Measurements from ENCODE around the gene GCM1. TPM values are rescaled to one million over a fixed set of nuclear protein-coding genes. Genes with fewer than 3 reads are reported as not detected.

GCM1 gene
- total RNA-seq, 4 donors from 2014 or later: not detected

GRCh38 chr6:53115741-53116140 is 32.9 kb downstream of the GCM1 start:
- in situ Hi-C loops (cut with MboI; ENCODE audit: low sequenced_read_pairs in 4 of 4) (no loop called here), intact Hi-C loops (cut with DNase I; ENCODE audit: low total_unique reads) (no loop called here)
- H3K36me3 ChIP-seq: no peaks in the 10 kb centered on the region
- no peaks in the 10 kb centered on the region for H3K4me1 ChIP-seq
- H3K9me3 ChIP-seq: no peaks in the 10 kb centered on the region
- no peaks in the 10 kb centered on the region for H3K27me3 ChIP-seq
- no peak overlapping the region for H3K4me3 ChIP-seq
- DNase-seq (no peak), ATAC-seq (no peak)
- no peak overlapping the region for H3K27ac ChIP-seq
- TF ChIP-seq POLR2A (IDR thresholded peaks at IDR 0.05): no peak
- no peak for TF ChIP-seq CTCF (IDR thresholded peaks at IDR 0.05 in 4 of 5, conservative IDR thresholded peaks at IDR 0.05 in 1 of 5)

GRCh38 chr6:53115113-53115512 is 33.5 kb downstream of the GCM1 start:
- no peak for ATAC-seq
- no peak for DNase-seq
- no peaks in the 10 kb centered on the region for H3K9me3 ChIP-seq
- H3K27ac ChIP-seq: no peak overlapping the region
- H3K27me3 ChIP-seq: no peaks in the 10 kb centered on the region
- H3K4me3 ChIP-seq: no peak overlapping the region
- no peaks in the 10 kb centered on the region for H3K4me1 ChIP-seq
- no peaks in the 10 kb centered on the region for H3K36me3 ChIP-seq
- intact Hi-C loops (cut with DNase I; ENCODE audit: low total_unique reads) (no loop called here), in situ Hi-C loops (cut with MboI; ENCODE audit: low sequenced_read_pairs in 4 of 4) (no loop called here)
- TF ChIP-seq CTCF (IDR thresholded peaks at IDR 0.05 in 4 of 5, conservative IDR thresholded peaks at IDR 0.05 in 1 of 5) (no peak), POLR2A (IDR thresholded peaks at IDR 0.05) (no peak)

- TF ChIP-seq CTCF (IDR thresholded peaks at IDR 0.05 in 4 of 5, conservative IDR thresholded peaks at IDR 0.05 in 1 of 5): no peak
- no peak for TF ChIP-seq POLR2A (IDR thresholded peaks at IDR 0.05)
- intact Hi-C loops (cut with DNase I; ENCODE audit: low total_unique reads): no loop called here
- Histone ChIP-seq H3K36me3 (no peaks in the 10 kb centered on the region), H3K4me3 (no peak overlapping the region), H3K27me3 (no peaks in the 10 kb centered on the region), H3K9me3 (no peaks in the 10 kb centered on the region), H3K27ac (no peak overlapping the region), H3K4me1 (no peaks in the 10 kb centered on the region)
- DNase-seq (no peak), ATAC-seq (no peak)
- in situ Hi-C loops (cut with MboI; ENCODE audit: low sequenced_read_pairs in 4 of 4): no loop called here
Measured at GRCh38 chr6:53113742-53114141, 34.9 kb downstream of the GCM1 start.

GRCh38 chr6:53112871-53113270 is 35.8 kb downstream of the GCM1 start:
- no peaks in the 10 kb centered on the region for H3K36me3 ChIP-seq
- H3K27ac ChIP-seq: no peak overlapping the region
- in situ Hi-C loops (cut with MboI; ENCODE audit: low sequenced_read_pairs in 4 of 4): no loop called here
- ATAC-seq (no peak), DNase-seq (no peak)
- H3K4me1 ChIP-seq: no peaks in the 10 kb centered on the region
- no peaks in the 10 kb centered on the region for H3K9me3 ChIP-seq
- intact Hi-C loops (cut with DNase I; ENCODE audit: low total_unique reads): no loop called here
- TF ChIP-seq POLR2A (IDR thresholded peaks at IDR 0.05) (no peak), CTCF (IDR thresholded peaks at IDR 0.05 in 4 of 5, conservative IDR thresholded peaks at IDR 0.05 in 1 of 5) (no peak)
- H3K4me3 ChIP-seq: no peak overlapping the region
- no peaks in the 10 kb centered on the region for H3K27me3 ChIP-seq

- Histone ChIP-seq H3K4me1 (no peaks in the 10 kb centered on the region), H3K4me3 (no peak overlapping the region), H3K36me3 (no peaks in the 10 kb centered on the region), H3K9me3 (no peaks in the 10 kb centered on the region), H3K27me3 (no peaks in the 10 kb centered on the region), H3K27ac (no peak overlapping the region)
- DNase-seq: no peak
- in situ Hi-C loops (cut with MboI; ENCODE audit: low sequenced_read_pairs in 4 of 4) (no loop called here), intact Hi-C loops (cut with DNase I; ENCODE audit: low total_unique reads) (no loop called here)
- no peak for ATAC-seq
- TF ChIP-seq CTCF (IDR thresholded peaks at IDR 0.05 in 4 of 5, conservative IDR thresholded peaks at IDR 0.05 in 1 of 5): no peak
- no peak for TF ChIP-seq POLR2A (IDR thresholded peaks at IDR 0.05)
Measured at GRCh38 chr6:53112404-53112803, 36.2 kb downstream of the GCM1 start.

Measured in gastrocnemius medialis (tissue), 4 donors.